Liver (tissue), 9 donors: ENCODE measurements around the gene VPS35L. TPM values are rescaled to one million over a fixed set of nuclear protein-coding genes. Genes with fewer than 3 reads are reported as not detected.

Experiments
- DNase-seq: peaks from one replicate; pipeline ENCODE4 v3.0.0-alpha.2; 2017; ENCODE audit warnings: low spot score
- H3K27ac ChIP-seq, 2 donors: one replicate each; pipeline ENCODE4 v1.7.0; 2013; ENCODE audit warnings: inconsistent platforms in 2 of 2, low read length in 2 of 2, control low read depth in 1 of 2, low read depth in 1 of 2, mild to moderate bottlenecking in 1 of 2
- H3K27me3 ChIP-seq, 4 donors: one replicate each; pipeline versions ENCODE4 v1.6.1 to v1.7.0; 2013; ENCODE audit warnings: low read length in 3 of 4, inconsistent platforms in 1 of 4, mild to moderate bottlenecking in 1 of 4, moderate library complexity in 1 of 4; ENCODE audit not compliant: control insufficient read depth in 4 of 4, insufficient read depth in 4 of 4
- H3K36me3 ChIP-seq, 4 donors: one replicate each; pipeline versions ENCODE4 v1.6.1 to v1.7.0; 2013; ENCODE audit warnings: low read length in 3 of 4, mild to moderate bottlenecking in 3 of 4, low read depth in 1 of 4, moderate library complexity in 1 of 4; ENCODE audit not compliant: control insufficient read depth in 4 of 4, insufficient read depth in 3 of 4
- H3K4me1 ChIP-seq, 4 donors: one replicate each; pipeline versions ENCODE4 v1.6.1 to v1.7.0; 2013; ENCODE audit warnings: low read length in 3 of 4, mild to moderate bottlenecking in 3 of 4, moderate library complexity in 1 of 4; ENCODE audit not compliant: control insufficient read depth in 4 of 4, insufficient read depth in 4 of 4
- H3K4me3 ChIP-seq, 3 donors: one replicate each; pipeline versions ENCODE4 v1.6.1 to v1.7.0; 2013; ENCODE audit warnings: low read length in 3 of 3, control low read depth in 1 of 3, low read depth in 1 of 3, mild to moderate bottlenecking in 1 of 3
- H3K9ac ChIP-seq, 2 donors: one replicate each; pipeline ENCODE4 v1.7.0; 2013; ENCODE audit warnings: low read length in 2 of 2, mild to moderate bottlenecking in 2 of 2, moderate library complexity in 2 of 2, control low read depth in 1 of 2, low read depth in 1 of 2
- H3K9me3 ChIP-seq, 4 donors: one replicate each; pipeline versions ENCODE4 v1.6.1 to v1.7.0; 2013; ENCODE audit warnings: low read length in 3 of 4; ENCODE audit not compliant: control insufficient read depth in 4 of 4
- EGR1 ChIP-seq, 2 donors: IDR thresholded peaks; 2 replicates each; pipeline ENCODE4 v1.6.1; 2016 to 2018; ENCODE audit warnings: antibody characterized with exemption in 2 of 2, low read depth in 2 of 2
- FOXA1 ChIP-seq: IDR thresholded peaks from 2 replicates; pipeline ENCODE4 v1.6.1; 2016; ENCODE audit warnings: antibody characterized with exemption
- FOXA2 ChIP-seq: IDR thresholded peaks from 2 replicates; pipeline ENCODE4 v1.6.1; 2016; ENCODE audit warnings: antibody characterized with exemption
- GABPA ChIP-seq, 2 donors: IDR thresholded peaks in 1 of 2; conservative IDR thresholded peaks in 1 of 2; 2 replicates each; pipeline ENCODE4 v1.6.1; 2016; ENCODE audit warnings: antibody characterized with exemption in 2 of 2, mild to moderate bottlenecking in 1 of 2, moderate library complexity in 1 of 2
- HNF4A ChIP-seq, 2 donors: conservative IDR thresholded peaks; 2 replicates each; pipeline ENCODE4 v1.6.1; 2016; ENCODE audit warnings: antibody characterized with exemption in 2 of 2, mild to moderate bottlenecking in 2 of 2
- HNF4G ChIP-seq: IDR thresholded peaks from 2 replicates; pipeline ENCODE4 v1.6.1; 2016; ENCODE audit warnings: antibody characterized with exemption
- JUND ChIP-seq, 2 donors: IDR thresholded peaks; 2 replicates each; pipeline ENCODE4 v1.6.1; 2016; ENCODE audit warnings: antibody characterized with exemption in 2 of 2
- NR2F2 ChIP-seq: IDR thresholded peaks from 2 replicates; pipeline ENCODE4 v1.6.1; 2016; ENCODE audit warnings: antibody characterized with exemption
- RAD21 ChIP-seq, 2 donors: IDR thresholded peaks; 2 replicates each; pipeline ENCODE4 v1.6.1; 2016; ENCODE audit warnings: antibody characterized with exemption in 2 of 2, mild to moderate bottlenecking in 2 of 2
- RXRA ChIP-seq, 2 donors: IDR thresholded peaks; 2 replicates each; pipeline ENCODE4 v1.6.1; 2017 to 2018; ENCODE audit warnings: antibody characterized with exemption in 2 of 2, mild to moderate bottlenecking in 1 of 2
- SP1 ChIP-seq: IDR thresholded peaks from 2 replicates; pipeline ENCODE4 v1.6.1; 2018; ENCODE audit warnings: antibody characterized with exemption, mild to moderate bottlenecking
- TAF1 ChIP-seq: conservative IDR thresholded peaks from 2 replicates; pipeline ENCODE4 v1.6.1; 2016; ENCODE audit warnings: antibody characterized with exemption, mild to moderate bottlenecking
- YY1 ChIP-seq: IDR thresholded peaks from 2 replicates; pipeline ENCODE4 v1.6.1; 2016; ENCODE audit warnings: antibody characterized with exemption, mild to moderate bottlenecking
- WGBS: extraction: QIAGEN DNeasy Blood & Tissue Kit; methylation state at CpG from one replicate; pipeline ENCODE4 v1.1.7; 2013; 5-methylcytosine and 5-hydroxymethylcytosine counted together
- polyA plus RNA-seq, 2 donors: library from polyadenylated mRNA; stranded (reverse) in 1 of 2; unstranded in 1 of 2; fragments of 200-250 nt in 1 of 2; fragments of >200 nt in 1 of 2; fragmentation: Nextera tagmentation in 1 of 2; extraction: Ambion mirVana in 1 of 2; gene quantifications; one replicate each; pipeline versions ENCODE4 v1.2.1 to v1.2.3, GENCODE V29; 2013 to 2015
- total RNA-seq, 2 donors: library from RNA; depleted of rRNA; stranded (reverse); fragments of >200 nt; gene quantifications; one replicate each; pipeline ENCODE4 v1.2.3, GENCODE V29; 2014
- TF ChIP-seq, protein P1 (sequence below): IDR thresholded peaks from 2 replicates; pipeline ENCODE4 v1.6.1; 2016; ENCODE audit warnings: antibody characterized with exemption
- TF ChIP-seq, protein P2 (sequence below): fragments of 150-350 bp; IDR thresholded peaks from 2 replicates; pipeline ENCODE4 v1.5.1; 2017; ENCODE audit warnings: improper control_type of control experiment, low read depth, low read length; ENCODE audit not compliant: missing input control
- TF ChIP-seq, protein P3 (sequence below): IDR thresholded peaks from 2 replicates; pipeline ENCODE4 v1.6.1; 2016; ENCODE audit warnings: antibody characterized with exemption
- TF ChIP-seq, protein P4 (sequence below): IDR thresholded peaks from 2 replicates; pipeline ENCODE4 v1.6.1; 2016; ENCODE audit warnings: antibody characterized with exemption
- TF ChIP-seq, protein P5 (sequence below): IDR thresholded peaks from 2 replicates; pipeline ENCODE4 v1.6.1; 2016; ENCODE audit warnings: antibody characterized with exemption, mild to moderate bottlenecking
- donor health status: healthy.
- donor health status: healthy.
- donor health status: healthy.
- donor health status: healthy.
- donor health status: healthy.

The VPS35L gene
- total and polyA plus RNA-seq, 4 donors = 10.5 to 18.2 (median 15.1) TPM

DNA sequence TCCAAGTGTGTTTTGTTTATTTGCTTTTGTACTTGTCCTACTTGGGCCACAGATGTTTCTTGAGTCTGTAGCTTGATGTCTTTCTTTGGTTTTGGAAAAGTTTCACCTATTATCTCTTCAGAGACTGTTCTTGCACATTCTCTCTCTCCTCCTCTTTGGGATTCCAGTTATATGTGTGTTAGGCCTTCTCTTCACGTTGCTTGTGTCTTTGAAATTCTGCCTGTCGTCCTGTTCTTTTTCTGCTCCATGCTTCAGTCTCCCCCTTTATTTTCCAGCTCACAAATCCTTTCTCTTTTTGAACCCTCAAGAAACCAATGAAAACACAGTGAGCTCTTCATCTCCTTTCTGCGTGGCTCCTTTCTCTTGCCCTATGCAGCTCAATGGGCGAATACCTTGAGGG lies 7.9 kb downstream of the VPS35L start:
- H3K4me1 ChIP-seq = no peaks in the 10 kb centered on the region
- H3K27me3 ChIP-seq = no peaks in the 10 kb centered on the region
- no peak overlapping the region for H3K4me3 ChIP-seq
- H3K36me3 ChIP-seq = peaks cover 4 to 19% (median 6%) of the 10 kb centered on the region in 4 donors
- TF ChIP-seq, protein P1, sequence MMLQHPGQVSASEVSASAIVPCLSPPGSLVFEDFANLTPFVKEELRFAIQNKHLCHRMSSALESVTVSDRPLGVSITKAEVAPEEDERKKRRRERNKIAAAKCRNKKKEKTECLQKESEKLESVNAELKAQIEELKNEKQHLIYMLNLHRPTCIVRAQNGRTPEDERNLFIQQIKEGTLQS = no peak
- TF ChIP-seq RAD21 (IDR thresholded peaks at IDR 0.05) = no peak
- TF ChIP-seq RXRA (IDR thresholded peaks at IDR 0.05) = no peak
- TF ChIP-seq FOXA1 = no peak
- TF ChIP-seq NR2F2 = no peak
- TF ChIP-seq, protein P2, sequence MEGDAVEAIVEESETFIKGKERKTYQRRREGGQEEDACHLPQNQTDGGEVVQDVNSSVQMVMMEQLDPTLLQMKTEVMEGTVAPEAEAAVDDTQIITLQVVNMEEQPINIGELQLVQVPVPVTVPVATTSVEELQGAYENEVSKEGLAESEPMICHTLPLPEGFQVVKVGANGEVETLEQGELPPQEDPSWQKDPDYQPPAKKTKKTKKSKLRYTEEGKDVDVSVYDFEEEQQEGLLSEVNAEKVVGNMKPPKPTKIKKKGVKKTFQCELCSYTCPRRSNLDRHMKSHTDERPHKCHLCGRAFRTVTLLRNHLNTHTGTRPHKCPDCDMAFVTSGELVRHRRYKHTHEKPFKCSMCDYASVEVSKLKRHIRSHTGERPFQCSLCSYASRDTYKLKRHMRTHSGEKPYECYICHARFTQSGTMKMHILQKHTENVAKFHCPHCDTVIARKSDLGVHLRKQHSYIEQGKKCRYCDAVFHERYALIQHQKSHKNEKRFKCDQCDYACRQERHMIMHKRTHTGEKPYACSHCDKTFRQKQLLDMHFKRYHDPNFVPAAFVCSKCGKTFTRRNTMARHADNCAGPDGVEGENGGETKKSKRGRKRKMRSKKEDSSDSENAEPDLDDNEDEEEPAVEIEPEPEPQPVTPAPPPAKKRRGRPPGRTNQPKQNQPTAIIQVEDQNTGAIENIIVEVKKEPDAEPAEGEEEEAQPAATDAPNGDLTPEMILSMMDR = no peak
- no peak for TF ChIP-seq SP1
- TF ChIP-seq, protein P3, sequence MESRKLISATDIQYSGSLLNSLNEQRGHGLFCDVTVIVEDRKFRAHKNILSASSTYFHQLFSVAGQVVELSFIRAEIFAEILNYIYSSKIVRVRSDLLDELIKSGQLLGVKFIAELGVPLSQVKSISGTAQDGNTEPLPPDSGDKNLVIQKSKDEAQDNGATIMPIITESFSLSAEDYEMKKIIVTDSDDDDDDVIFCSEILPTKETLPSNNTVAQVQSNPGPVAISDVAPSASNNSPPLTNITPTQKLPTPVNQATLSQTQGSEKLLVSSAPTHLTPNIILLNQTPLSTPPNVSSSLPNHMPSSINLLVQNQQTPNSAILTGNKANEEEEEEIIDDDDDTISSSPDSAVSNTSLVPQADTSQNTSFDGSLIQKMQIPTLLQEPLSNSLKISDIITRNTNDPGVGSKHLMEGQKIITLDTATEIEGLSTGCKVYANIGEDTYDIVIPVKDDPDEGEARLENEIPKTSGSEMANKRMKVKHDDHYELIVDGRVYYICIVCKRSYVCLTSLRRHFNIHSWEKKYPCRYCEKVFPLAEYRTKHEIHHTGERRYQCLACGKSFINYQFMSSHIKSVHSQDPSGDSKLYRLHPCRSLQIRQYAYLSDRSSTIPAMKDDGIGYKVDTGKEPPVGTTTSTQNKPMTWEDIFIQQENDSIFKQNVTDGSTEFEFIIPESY = no peak
- TF ChIP-seq EGR1 (IDR thresholded peaks at IDR 0.05; ENCODE audit: low read depth in 2 of 2) = no peak
- no peak for TF ChIP-seq YY1
- no peak for TF ChIP-seq HNF4A (conservative IDR thresholded peaks at IDR 0.05)
- TF ChIP-seq TAF1 = no peak
- no peak for TF ChIP-seq JUND (IDR thresholded peaks at IDR 0.05)
- TF ChIP-seq HNF4G = no peak
- TF ChIP-seq, protein P4, sequence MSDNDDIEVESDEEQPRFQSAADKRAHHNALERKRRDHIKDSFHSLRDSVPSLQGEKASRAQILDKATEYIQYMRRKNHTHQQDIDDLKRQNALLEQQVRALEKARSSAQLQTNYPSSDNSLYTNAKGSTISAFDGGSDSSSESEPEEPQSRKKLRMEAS = no peak
- TF ChIP-seq FOXA2 = no peak
- H3K27ac ChIP-seq = no peak overlapping the region
- H3K9ac ChIP-seq = no peak overlapping the region
- H3K9me3 ChIP-seq = no peaks in the 10 kb centered on the region
- 86% methylated on average over 4 of the region's 4 CpGs for WGBS
- no peak for DNase-seq

DNA sequence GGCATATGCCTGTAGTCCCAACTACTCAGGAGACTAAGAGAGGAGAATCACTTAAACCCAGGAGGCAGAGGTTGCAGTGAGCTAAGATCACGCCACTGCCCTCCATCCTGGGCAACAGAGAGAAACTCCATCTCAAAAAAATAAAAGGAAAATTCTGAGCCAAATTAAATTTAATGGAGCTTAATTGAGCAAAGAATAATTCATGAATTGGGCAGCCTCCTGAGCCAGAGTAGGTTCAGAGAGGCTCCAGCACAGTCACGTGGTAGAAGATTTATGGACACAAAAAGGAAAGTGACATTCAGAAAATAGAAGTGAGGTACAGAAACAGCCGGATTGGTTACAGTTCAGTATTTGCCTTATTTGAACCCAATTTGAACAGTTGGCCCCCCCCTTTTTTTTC lies 10.9 kb downstream of the VPS35L start:
- WGBS = 97% methylated on average over 3 of the region's 3 CpGs
- H3K27ac ChIP-seq = no peak overlapping the region

More for the DNA sequence above, 10.9 kb downstream of the VPS35L start:
- H3K9me3 ChIP-seq = no peaks in the 10 kb centered on the region
- no peaks in the 10 kb centered on the region for H3K27me3 ChIP-seq
- peaks cover 13 to 31% (median 16%) of the 10 kb centered on the region in 4 donors for H3K36me3 ChIP-seq
- no peak overlapping the region for H3K4me3 ChIP-seq
- DNase-seq = no peak
- no peak overlapping the region for H3K9ac ChIP-seq
- H3K4me1 ChIP-seq = no peaks in the 10 kb centered on the region
- TF ChIP-seq JUND (IDR thresholded peaks at IDR 0.05) (no peak), RXRA (IDR thresholded peaks at IDR 0.05) (no peak), NR2F2 (no peak), HNF4G (no peak), RAD21 (IDR thresholded peaks at IDR 0.05) (no peak), FOXA1 (no peak), YY1 (no peak), GABPA (IDR thresholded peaks at IDR 0.05 in 1 of 2, conservative IDR thresholded peaks at IDR 0.05 in 1 of 2) (no peak), SP1 (no peak), TAF1 (no peak), FOXA2 (no peak), HNF4A (conservative IDR thresholded peaks at IDR 0.05) (no peak), EGR1 (IDR thresholded peaks at IDR 0.05; ENCODE audit: low read depth in 2 of 2) (no peak)
- TF ChIP-seq, protein P4 = no peak
- TF ChIP-seq, protein P2 = no peak
- TF ChIP-seq, protein P5, sequence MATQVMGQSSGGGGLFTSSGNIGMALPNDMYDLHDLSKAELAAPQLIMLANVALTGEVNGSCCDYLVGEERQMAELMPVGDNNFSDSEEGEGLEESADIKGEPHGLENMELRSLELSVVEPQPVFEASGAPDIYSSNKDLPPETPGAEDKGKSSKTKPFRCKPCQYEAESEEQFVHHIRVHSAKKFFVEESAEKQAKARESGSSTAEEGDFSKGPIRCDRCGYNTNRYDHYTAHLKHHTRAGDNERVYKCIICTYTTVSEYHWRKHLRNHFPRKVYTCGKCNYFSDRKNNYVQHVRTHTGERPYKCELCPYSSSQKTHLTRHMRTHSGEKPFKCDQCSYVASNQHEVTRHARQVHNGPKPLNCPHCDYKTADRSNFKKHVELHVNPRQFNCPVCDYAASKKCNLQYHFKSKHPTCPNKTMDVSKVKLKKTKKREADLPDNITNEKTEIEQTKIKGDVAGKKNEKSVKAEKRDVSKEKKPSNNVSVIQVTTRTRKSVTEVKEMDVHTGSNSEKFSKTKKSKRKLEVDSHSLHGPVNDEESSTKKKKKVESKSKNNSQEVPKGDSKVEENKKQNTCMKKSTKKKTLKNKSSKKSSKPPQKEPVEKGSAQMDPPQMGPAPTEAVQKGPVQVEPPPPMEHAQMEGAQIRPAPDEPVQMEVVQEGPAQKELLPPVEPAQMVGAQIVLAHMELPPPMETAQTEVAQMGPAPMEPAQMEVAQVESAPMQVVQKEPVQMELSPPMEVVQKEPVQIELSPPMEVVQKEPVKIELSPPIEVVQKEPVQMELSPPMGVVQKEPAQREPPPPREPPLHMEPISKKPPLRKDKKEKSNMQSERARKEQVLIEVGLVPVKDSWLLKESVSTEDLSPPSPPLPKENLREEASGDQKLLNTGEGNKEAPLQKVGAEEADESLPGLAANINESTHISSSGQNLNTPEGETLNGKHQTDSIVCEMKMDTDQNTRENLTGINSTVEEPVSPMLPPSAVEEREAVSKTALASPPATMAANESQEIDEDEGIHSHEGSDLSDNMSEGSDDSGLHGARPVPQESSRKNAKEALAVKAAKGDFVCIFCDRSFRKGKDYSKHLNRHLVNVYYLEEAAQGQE = no peak
- TF ChIP-seq, protein P3 = no peak
- TF ChIP-seq, protein P1 = no peak
